Neural cell (in vitro differentiated cells): ENCODE data around the gene RIOK1. TPM values are rescaled to one million over a fixed set of nuclear protein-coding genes. Genes with fewer than 3 reads are reported as not detected.

Experiments
- H2AFZ ChIP-seq: fragments of 200-600, 300-800 bp; sonication (generic), shearing (Covaris generic); 2 replicates; pipeline ENCODE4 v1.6.0; 2014; ENCODE audit warnings: low read depth, mild to moderate bottlenecking, antibody characterized with exemption, low read length, moderate library complexity
- H3F3A ChIP-seq: fragments of 200-600 bp; shearing (Covaris generic); 2 replicates; pipeline ENCODE4 v1.6.1; 2016; ENCODE audit warnings: mild to moderate bottlenecking, moderate library complexity, mixed read lengths, antibody characterized with exemption, low read length; ENCODE audit not compliant: insufficient read depth, poor library complexity, severe bottlenecking
- H3K27ac ChIP-seq: fragments of 200-600, 300-800 bp; sonication (generic), shearing (Covaris generic); 2 replicates; pipeline ENCODE4 v1.5.1; 2014; ENCODE audit warnings: mild to moderate bottlenecking, low read length, moderate library complexity
- H3K27me3 ChIP-seq: fragments of 300-800, 200-600 bp; sonication (generic), shearing (Covaris generic); 2 replicates; pipeline ENCODE4 v1.6.0; 2014; ENCODE audit warnings: mild to moderate bottlenecking, low read depth, low read length, moderate library complexity; ENCODE audit not compliant: insufficient read depth
- H3K36me3 ChIP-seq: fragments of 300-800, 200-600 bp; sonication (generic), shearing (Covaris generic); 2 replicates; pipeline ENCODE4 v1.5.1; 2014; ENCODE audit warnings: mild to moderate bottlenecking, antibody characterized with exemption, low read length, moderate library complexity; ENCODE audit not compliant: insufficient read depth
- H3K4me2 ChIP-seq: fragments of 300-800, 200-600 bp; sonication (generic), shearing (Covaris generic); 2 replicates; pipeline ENCODE4 v1.6.0; 2014; ENCODE audit warnings: mild to moderate bottlenecking, low read length
- H3K4me3 ChIP-seq: fragments of 300-800, 200-600 bp; sonication (generic), shearing (Covaris generic); 2 replicates; pipeline ENCODE4 v1.5.1; 2014; ENCODE audit warnings: mild to moderate bottlenecking, low read length, moderate library complexity
- H3K79me2 ChIP-seq: fragments of 200-600 bp; shearing (Covaris generic); replicated peaks from 2 replicates; pipeline ENCODE4 v1.6.0; 2014; ENCODE audit warnings: mild to moderate bottlenecking, low read length, moderate library complexity; ENCODE audit not compliant: insufficient read depth
- H3K9ac ChIP-seq: fragments of 300-800, 200-600 bp; sonication (generic), shearing (Covaris generic); 2 replicates; pipeline ENCODE4 v1.6.1; 2016; ENCODE audit warnings: mild to moderate bottlenecking, low read length, mixed read lengths
- H3K9me2 ChIP-seq: fragments of 200-600 bp; shearing (Covaris generic); 2 replicates; pipeline ENCODE4 v1.6.1; 2016; ENCODE audit warnings: mild to moderate bottlenecking, low read length, mixed read lengths; ENCODE audit not compliant: insufficient read depth
- H3K9me3 ChIP-seq: fragments of 200-600, 300-800 bp; sonication (generic), shearing (Covaris generic); 2 replicates; pipeline ENCODE4 v1.6.1; 2016; ENCODE audit warnings: mild to moderate bottlenecking, mixed run types, low read length, moderate library complexity, mixed read lengths
- H4K20me1 ChIP-seq: fragments of 200-600 bp; shearing (Covaris generic); 2 replicates; pipeline ENCODE4 v1.6.1; 2016; ENCODE audit warnings: mild to moderate bottlenecking, mixed run types; ENCODE audit not compliant: insufficient read depth
- CTCF ChIP-seq: fragments of 450-650 bp; IDR thresholded peaks from 2 replicates; pipeline ENCODE4 v1.5.1; 2014; ENCODE audit warnings: antibody characterized with exemption, mild to moderate bottlenecking, moderate library complexity; ENCODE audit not compliant: poor library complexity, severe bottlenecking
- EP300 ChIP-seq: fragments of 450-650 bp; conservative IDR thresholded peaks from 2 replicates; pipeline ENCODE4 v1.6.1; 2014; ENCODE audit warnings: antibody characterized with exemption, mild to moderate bottlenecking, moderate library complexity; ENCODE audit not compliant: poor library complexity, severe bottlenecking
- EZH2 ChIP-seq: fragments of 200-600, 300-800 bp; shearing (Covaris generic), sonication (generic); IDR thresholded peaks from 2 replicates; pipeline ENCODE4 v1.6.1; 2014; ENCODE audit warnings: antibody characterized with exemption, low read length, borderline replicate concordance, mild to moderate bottlenecking; ENCODE audit not compliant: insufficient read depth, poor library complexity, severe bottlenecking
- MXI1 ChIP-seq: fragments of 450-650 bp; conservative IDR thresholded peaks from 2 replicates; pipeline ENCODE4 v1.6.1; 2014; ENCODE audit warnings: antibody characterized with exemption, mild to moderate bottlenecking; ENCODE audit not compliant: poor library complexity, severe bottlenecking
- POLR2AphosphoS5 ChIP-seq: IDR thresholded peaks from 2 replicates; pipeline ENCODE4 v1.6.1; 2012
- RAD21 ChIP-seq: fragments of 450-650 bp; conservative IDR thresholded peaks from 2 replicates; pipeline ENCODE4 v1.6.1; 2014; ENCODE audit warnings: antibody characterized with exemption, mild to moderate bottlenecking, moderate library complexity
- REST ChIP-seq: IDR thresholded peaks from 2 replicates; pipeline ENCODE4 v1.6.1; 2012; ENCODE audit warnings: borderline replicate concordance
- SMC3 ChIP-seq: fragments of 450-650 bp; conservative IDR thresholded peaks from 2 replicates; pipeline ENCODE4 v1.6.1; 2014; ENCODE audit warnings: antibody characterized with exemption, mild to moderate bottlenecking, moderate library complexity; ENCODE audit not compliant: poor library complexity
- TAF1 ChIP-seq: IDR thresholded peaks from 2 replicates; pipeline ENCODE4 v1.6.1; 2012; ENCODE audit warnings: low read depth
- polyA plus RNA-seq: library from polyadenylated mRNA; depleted of rRNA; stranded (reverse); fragments of >200 nt; gene quantifications from 2 replicates; pipeline ENCODE4 v1.2.3, GENCODE V29; 2014

RIOK1 gene
- polyA plus RNA-seq, 1 donor from 2014 or later = 27.4 TPM

- Histone ChIP-seq H3K36me3 (no peaks in the 10 kb centered on the region), H3K4me2 (no peak overlapping the region), H3K9me2 (no peaks in the 10 kb centered on the region), H4K20me1 (no peaks in the 10 kb centered on the region), H3K27ac (no peak overlapping the region), H3K4me3 (no peak overlapping the region), H3F3A (no peaks in the 10 kb centered on the region), H3K9me3 (no peaks in the 10 kb centered on the region), H3K79me2 (no peaks in the 10 kb centered on the region), H3K9ac (no peak overlapping the region), H2AFZ (no peak overlapping the region), H3K27me3 (no peaks in the 10 kb centered on the region)
- TF ChIP-seq SMC3 (no peak), CTCF (no peak), EP300 (no peak), MXI1 (no peak), EZH2 (no peak), POLR2AphosphoS5 (no peak), TAF1 (no peak), RAD21 (no peak), REST (no peak)
These were observed 77.6 kb downstream of the RIOK1 start for GRCh38 chr6:7467007-7467897.

Other genes starting within 250 kb of the RIOK1 start
- gene SSR1, start 76.6 kb upstream of the RIOK1 start, polyA plus RNA-seq = 40.0 and 53.0 TPM in 2 replicates
- gene CAGE1, start 66 bp upstream of the RIOK1 start, polyA plus RNA-seq = not detected in 2 replicates
- 0.05 TPM in 1 of 2 replicates, not detected in the other for gene DSP, start 151.9 kb downstream of the RIOK1 start, polyA plus RNA-seq
- gene SNRNP48, start 200.4 kb downstream of the RIOK1 start, polyA plus RNA-seq = 17.5 and 19.4 TPM in 2 replicates